CD4-positive, alpha-beta T cell treated with Interleukin-12 subunit alpha and Interleukin-12 subunit beta, for 1 hour (primary cell): ENCODE results near the gene LAMC1.

Experiments used
- DNase-seq: peaks from one replicate; pipeline ENCODE4 v3.0.0-alpha.2; 2020

LAMC1 gene

GRCh38 chr1:183081402-183082120 lies 58.3 kb downstream of the LAMC1 start:
- no peak for DNase-seq

GRCh38 chr1:183082650-183083049 lies 59.4 kb downstream of the LAMC1 start:
- DNase-seq, result no peak

GRCh38 chr1:183087001-183087400 lies 63.8 kb downstream of the LAMC1 start:
- DNase-seq, result no peak

- no peak for DNase-seq
Observed at GRCh38 chr1:183089025-183089639, 65.9 kb downstream of the LAMC1 start.

- no peak for DNase-seq
Observed at GRCh38 chr1:183090391-183091006, 67.3 kb downstream of the LAMC1 start.

GRCh38 chr1:183091181-183091580 lies 68.0 kb downstream of the LAMC1 start:
- DNase-seq, result no peak

GRCh38 chr1:183092350-183092749 lies 69.1 kb downstream of the LAMC1 start:
- no peak for DNase-seq

GRCh38 chr1:183093066-183093668 lies 69.9 kb downstream of the LAMC1 start:
- no peak for DNase-seq

- DNase-seq, result no peak
Observed at GRCh38 chr1:183093786-183094298, 70.6 kb downstream of the LAMC1 start.

GRCh38 chr1:183094351-183094750 lies 71.1 kb downstream of the LAMC1 start:
- no peak for DNase-seq

GRCh38 chr1:183096351-183096750 lies 73.1 kb downstream of the LAMC1 start:
- no peak for DNase-seq

GRCh38 chr1:183096894-183097293 lies 73.7 kb downstream of the LAMC1 start:
- DNase-seq, result no peak

GRCh38 chr1:183097438-183098051 lies 74.3 kb downstream of the LAMC1 start:
- DNase-seq, result no peak

GRCh38 chr1:183098317-183098716 lies 75.1 kb downstream of the LAMC1 start:
- no peak for DNase-seq

- DNase-seq, result no peak
Observed at GRCh38 chr1:183100361-183100974, 77.2 kb downstream of the LAMC1 start.

- DNase-seq, result no peak
Observed at GRCh38 chr1:183101081-183101480, 77.9 kb downstream of the LAMC1 start.

GRCh38 chr1:183101841-183102276 lies 78.6 kb downstream of the LAMC1 start:
- no peak for DNase-seq

GRCh38 chr1:183103147-183103546 lies 79.9 kb downstream of the LAMC1 start:
- DNase-seq, result no peak

- no peak for DNase-seq
Observed at GRCh38 chr1:183103577-183103976, 80.4 kb downstream of the LAMC1 start.

- DNase-seq, result no peak
Observed at GRCh38 chr1:183105449-183105848, 82.2 kb downstream of the LAMC1 start.

- DNase-seq, result no peak
Observed at GRCh38 chr1:183106166-183106565, 82.9 kb downstream of the LAMC1 start.

GRCh38 chr1:183106746-183107145 lies 83.5 kb downstream of the LAMC1 start:
- DNase-seq, result no peak
